D721Med (cell line): ENCODE data around the gene COL26A1.
A peak's percentile ranks its signal among the peaks of the same experiment; 100 is the strongest.

Experiments used
- DNase-seq: peaks from one replicate; pipeline ENCODE4 v3.0.0; 2011; ENCODE audit warnings: low spot score; ENCODE audit not compliant: insufficient read length
- FAIRE-seq: peaks from 2 replicates; lab custom pipeline; 2011; peaks lifted over from hg19 to GRCh38; lab: Jason Lieb, UNC
- TF ChIP-seq, protein P1 (sequence below): IDR thresholded peaks from 2 replicates; pipeline ENCODE4 v1.5.1; 2012; ENCODE audit warnings: mild to moderate bottlenecking, control low read depth; ENCODE audit not compliant: insufficient read depth; ENCODE audit errors: missing control alignments

The COL26A1 gene

GRCh38 chr7:101362334-101363195, at the start of gene COL26A1:
COL26A1 (plus strand) TSS chr7:101362875; CDS start chr7:101363033, 158 bp downstream.
- TF ChIP-seq, protein P1, sequence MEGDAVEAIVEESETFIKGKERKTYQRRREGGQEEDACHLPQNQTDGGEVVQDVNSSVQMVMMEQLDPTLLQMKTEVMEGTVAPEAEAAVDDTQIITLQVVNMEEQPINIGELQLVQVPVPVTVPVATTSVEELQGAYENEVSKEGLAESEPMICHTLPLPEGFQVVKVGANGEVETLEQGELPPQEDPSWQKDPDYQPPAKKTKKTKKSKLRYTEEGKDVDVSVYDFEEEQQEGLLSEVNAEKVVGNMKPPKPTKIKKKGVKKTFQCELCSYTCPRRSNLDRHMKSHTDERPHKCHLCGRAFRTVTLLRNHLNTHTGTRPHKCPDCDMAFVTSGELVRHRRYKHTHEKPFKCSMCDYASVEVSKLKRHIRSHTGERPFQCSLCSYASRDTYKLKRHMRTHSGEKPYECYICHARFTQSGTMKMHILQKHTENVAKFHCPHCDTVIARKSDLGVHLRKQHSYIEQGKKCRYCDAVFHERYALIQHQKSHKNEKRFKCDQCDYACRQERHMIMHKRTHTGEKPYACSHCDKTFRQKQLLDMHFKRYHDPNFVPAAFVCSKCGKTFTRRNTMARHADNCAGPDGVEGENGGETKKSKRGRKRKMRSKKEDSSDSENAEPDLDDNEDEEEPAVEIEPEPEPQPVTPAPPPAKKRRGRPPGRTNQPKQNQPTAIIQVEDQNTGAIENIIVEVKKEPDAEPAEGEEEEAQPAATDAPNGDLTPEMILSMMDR: no peak
- FAIRE-seq (no peak), DNase-seq (peak; percentile 45)

DNA sequence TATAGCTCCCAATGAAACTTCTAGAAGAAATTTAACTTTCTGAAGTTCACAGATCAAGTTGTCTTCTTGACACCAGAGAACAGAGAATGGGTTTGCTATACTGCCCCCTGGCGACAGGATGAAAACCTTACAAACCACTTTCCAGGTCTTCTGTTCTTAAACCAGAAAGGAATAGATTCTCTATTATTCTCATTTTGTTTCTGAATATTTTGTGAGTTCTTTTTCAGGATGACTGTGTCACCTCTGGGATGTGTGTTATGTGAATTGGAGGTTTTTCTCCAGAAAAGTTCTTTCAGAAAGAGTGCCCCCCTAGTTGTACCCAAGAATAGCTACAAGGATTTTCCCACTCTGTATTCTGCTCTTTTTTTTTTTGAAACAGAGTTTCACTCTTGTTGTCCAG, 47.3 kb upstream of the COL26A1 start:
- FAIRE-seq (no peak), DNase-seq (peak; percentile 60)
- TF ChIP-seq, protein P1: peak; percentile 55

DNA sequence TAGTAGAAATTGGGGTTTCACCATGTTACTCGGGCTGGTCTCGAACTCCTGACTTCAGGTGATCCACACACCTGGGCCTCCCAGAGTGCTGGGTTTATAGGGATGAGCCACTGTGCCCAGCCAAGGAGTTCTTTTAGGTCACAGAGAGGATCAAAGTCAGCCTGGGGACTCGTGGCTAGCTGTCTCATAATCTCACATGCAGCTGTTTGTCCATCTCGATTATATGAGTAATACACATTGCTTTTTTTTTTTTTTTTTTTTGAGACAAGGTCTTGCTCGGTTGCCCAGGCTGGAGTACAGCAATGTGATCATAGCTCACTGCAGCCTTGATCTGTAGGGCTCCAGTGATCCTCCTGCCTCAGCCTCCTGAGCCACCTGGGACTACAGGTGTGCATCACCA, 43.3 kb upstream of the COL26A1 start:
- no peak for FAIRE-seq

GRCh38 chr7:101321491-101322401, 40.9 kb upstream of the COL26A1 start, which contains the start of gene IFT22:
IFT22 (minus strand) TSS chr7:101321812; CDS start chr7:101321709, 103 bp downstream.
- FAIRE-seq: no peak
- TF ChIP-seq, protein P1: peak; percentile 38
- DNase-seq: peak; percentile 93

More for the DNA sequence above, 43.3 kb upstream of the COL26A1 start:
- no peak for DNase-seq
- TF ChIP-seq, protein P1: no peak

- FAIRE-seq (no peak), DNase-seq (no peak)
- TF ChIP-seq, protein P1: no peak
These were observed 34.5 kb upstream of the COL26A1 start for GRCh38 chr7:101328159-101328558.

DNA sequence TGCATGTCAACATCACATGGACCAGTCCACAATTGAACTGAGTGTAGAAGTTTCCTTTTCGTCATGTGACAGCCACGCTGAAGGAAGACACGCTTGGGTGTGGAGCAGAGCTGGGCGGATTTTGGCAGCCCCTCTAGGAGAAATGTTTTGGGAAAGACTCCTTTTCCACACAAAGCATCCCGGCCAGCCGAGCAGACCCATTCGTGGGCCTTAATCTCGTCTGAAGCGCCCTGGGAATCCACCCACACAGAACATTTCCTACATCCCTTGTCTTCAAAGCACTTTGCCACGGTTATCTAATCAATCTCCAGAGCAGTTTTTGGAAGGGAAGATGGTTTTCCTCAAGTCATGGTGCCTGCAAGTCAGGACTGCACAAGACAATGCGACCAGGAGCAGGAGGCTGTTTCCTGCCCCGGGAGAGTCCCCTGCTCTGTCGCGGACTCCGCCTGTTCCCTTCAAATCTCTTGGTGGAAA, 32.6 kb upstream of the COL26A1 start:
- TF ChIP-seq, protein P1: no peak
- DNase-seq: no peak
- no peak for FAIRE-seq
